KBM-7 (cell line): ENCODE data around the gene CAPZB.

Experiments used
- DNase-seq: peaks from one replicate; pipeline ENCODE4 v3.0.0-alpha.2; 2015
- in situ Hi-C: fragments of 300-500 bp; cut with MboI; formaldehyde crosslinking; loops from 2 replicates; pipeline ENCODE4 v1.14.3; 2020; ENCODE audit warnings: low sequenced_read_pairs, low pct_unique_long_range_greater_than_20kb, mixed read lengths

Gene CAPZB

GRCh38 chr1:19330449-19331135 is 154.7 kb downstream of the CAPZB start:
- in situ Hi-C loops = no loop called here
- DNase-seq = no peak

GRCh38 chr1:19329611-19330010 is 155.7 kb downstream of the CAPZB start:
- in situ Hi-C loops = no loop called here
- no peak for DNase-seq

DNA sequence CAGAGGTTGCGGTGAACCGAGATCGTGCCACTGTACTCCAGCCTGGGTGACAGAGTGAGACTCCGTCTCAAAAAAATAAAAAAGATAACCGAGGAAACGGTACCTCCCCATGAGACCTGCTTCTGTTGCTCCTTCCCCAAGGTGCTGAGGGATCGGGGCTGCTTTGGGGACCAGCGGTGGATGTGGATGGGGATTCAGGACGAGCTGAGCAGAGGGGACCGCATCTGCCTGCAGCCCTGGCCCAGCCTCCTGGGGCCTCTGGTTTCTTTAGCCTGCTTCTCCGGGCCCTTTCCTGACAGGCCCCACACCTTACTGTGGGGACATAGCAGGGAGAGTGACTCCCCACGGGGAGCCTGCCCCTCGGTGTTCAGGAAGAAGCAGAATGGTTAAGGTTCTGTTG is 156.2 kb downstream of the CAPZB start:
- no peak for DNase-seq
- in situ Hi-C loops = no loop called here

DNA sequence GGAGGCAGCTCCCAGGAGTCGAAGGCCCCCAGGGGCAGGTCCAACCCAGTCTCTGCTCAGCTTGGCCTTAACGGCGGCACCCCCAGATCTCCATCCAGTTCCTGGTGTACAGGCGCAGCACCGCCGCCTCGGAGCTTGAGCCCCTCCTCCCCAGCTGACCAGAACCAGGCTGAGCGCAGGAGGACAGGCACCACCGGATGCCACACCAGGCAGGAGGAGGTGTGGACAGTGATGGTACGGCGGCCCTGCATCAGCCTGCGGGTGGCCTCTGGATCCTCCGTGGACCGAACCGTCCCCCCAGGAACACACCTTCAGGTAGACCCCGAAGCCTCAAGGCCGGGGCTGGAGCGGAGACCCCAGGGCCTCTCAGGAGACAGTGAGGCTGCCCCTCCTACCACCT is 156.9 kb downstream of the CAPZB start:
- in situ Hi-C loops = no loop called here
- DNase-seq = no peak

DNA sequence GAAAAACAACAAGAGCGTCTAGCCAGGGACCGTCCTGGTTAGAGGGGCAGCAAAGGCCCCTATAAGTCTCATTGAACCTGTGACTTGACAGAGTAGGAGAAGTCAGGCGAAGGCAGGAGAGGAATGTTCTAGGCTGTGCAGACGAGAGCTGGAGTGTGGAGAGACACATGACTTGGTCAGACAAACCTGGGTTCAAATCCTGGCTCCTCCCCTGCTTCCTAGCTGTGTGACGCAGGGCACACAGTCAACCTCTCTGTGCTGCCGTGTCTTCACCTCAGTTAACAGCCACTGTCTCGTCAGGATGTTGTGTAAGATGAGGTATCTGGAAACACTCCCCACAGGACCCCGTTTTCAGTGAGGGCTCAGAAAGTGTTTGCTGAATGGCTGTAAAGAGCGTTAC is 157.6 kb downstream of the CAPZB start:
- no peak for DNase-seq
- in situ Hi-C loops = no loop called here

DNA sequence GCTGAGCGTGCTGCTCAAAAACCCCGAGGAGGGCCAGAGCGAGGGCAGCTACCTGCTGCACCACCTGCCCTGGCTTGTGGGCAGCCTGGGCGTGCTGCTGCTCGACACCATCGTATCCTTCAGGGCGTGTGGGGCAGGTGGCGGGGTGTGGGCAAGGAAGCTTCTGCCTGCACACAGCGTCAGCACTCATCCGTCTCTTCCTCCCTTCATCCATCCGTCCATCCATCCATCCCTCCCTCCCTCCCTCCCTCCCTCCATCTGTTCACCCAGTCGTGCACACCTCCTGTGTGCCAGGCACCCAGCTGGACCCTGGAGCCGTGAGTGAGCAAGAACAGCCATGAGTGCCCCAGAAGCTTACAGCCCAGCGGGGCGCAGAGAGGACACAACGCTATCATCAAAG is 158.0 kb downstream of the CAPZB start:
- in situ Hi-C loops = no loop called here
- DNase-seq = no peak

DNA sequence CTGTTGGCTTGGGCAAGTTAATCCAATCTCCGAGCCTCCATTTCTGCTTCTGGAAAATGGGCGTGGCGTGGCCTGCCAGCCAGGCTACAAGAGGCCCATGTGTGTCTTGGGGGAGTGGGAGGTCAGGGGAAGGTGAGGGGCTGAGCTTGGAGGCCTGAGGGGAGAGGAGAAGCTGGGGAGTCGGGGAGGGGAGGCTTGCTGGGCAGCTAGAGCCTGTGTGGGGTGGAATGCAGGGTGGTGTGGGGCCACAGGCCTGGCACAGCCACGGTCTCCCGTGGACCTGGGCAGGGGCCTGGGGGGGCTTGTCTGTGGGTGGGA is 158.6 kb downstream of the CAPZB start:
- DNase-seq = no peak
- in situ Hi-C loops = no loop called here

DNA sequence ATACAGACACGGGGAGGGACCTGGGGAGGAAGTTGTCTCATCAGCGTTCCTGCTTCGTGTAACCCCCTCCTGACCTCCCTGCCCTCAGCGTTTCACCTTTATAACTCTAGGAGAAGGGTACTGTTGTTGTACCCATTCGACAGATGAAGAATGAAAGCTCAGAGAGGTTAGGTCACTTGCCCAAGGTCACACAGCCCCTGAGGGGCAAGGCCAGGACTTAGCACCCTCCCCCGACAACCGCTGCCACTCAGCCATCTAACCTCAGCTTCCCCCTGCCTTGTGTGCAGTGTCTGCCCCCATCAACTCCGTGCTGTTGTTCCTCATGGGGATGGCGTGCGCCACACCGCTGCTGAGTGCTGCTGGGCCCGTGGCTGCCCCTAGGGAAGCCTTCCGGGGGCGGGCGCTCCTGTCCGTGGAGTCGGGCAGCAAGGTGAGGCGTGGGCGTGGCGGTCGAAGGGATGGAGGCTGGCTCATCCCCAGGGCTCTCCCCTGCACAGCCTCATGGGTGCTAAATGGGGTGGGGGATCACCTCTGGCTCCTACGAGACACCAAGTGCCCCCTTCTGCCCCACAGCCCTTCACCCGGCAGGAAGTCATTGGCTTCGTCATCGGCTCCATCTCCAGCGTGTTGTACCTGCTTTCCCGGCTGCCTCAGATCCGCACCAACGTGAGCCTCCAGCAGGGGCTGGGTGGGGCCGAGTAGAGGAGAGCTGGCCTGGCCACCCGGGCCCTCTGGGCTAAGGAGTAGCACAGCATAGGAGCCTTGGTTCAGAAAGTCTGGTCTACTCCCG is 159.2 kb downstream of the CAPZB start:
- in situ Hi-C loops = no loop called here
- DNase-seq = peak; percentile 84

- DNase-seq = no peak
Measured at GRCh38 chr1:19325368-19325957, 159.9 kb downstream of the CAPZB start.

GRCh38 chr1:19324665-19324990 is 160.7 kb downstream of the CAPZB start:
- in situ Hi-C loops = no loop called here
- no peak for DNase-seq

More at GRCh38 chr1:19325368-19325957, 159.9 kb downstream of the CAPZB start:
- in situ Hi-C loops = no loop called here

DNA sequence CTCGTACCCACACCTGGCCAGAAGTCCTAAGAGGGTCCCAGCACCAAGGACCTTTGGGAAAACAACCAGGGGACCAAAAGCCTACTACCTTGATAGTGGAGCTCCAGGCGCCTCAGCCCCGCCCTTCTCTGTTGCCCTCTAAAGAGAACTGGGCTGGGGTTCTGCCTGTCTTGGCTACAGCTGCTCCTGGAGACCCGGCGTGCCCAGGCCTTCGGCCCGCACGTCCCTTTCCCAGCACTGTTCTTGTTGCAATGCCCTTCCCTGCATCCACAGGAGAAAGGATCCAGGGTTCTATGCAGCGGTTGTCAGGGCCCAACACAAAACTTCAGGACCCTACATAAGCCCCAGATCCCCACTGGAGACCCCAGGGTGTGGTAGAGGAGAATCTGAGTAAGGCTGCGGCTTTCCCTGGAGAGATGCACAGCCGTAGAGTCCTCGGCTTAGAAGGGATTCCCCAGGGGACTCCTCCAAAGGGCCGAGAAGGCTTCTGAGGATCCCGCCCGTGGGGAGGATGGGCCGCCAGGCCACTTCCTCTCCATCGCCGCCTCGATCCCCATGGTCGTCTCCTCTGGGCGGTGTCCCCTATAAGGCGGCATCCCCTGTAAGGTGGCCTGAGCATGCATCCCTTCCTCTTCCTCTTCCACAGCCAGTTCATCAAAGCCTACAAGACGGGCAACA is 161.2 kb downstream of the CAPZB start:
- in situ Hi-C loops = no loop called here
- no peak for DNase-seq

DNA sequence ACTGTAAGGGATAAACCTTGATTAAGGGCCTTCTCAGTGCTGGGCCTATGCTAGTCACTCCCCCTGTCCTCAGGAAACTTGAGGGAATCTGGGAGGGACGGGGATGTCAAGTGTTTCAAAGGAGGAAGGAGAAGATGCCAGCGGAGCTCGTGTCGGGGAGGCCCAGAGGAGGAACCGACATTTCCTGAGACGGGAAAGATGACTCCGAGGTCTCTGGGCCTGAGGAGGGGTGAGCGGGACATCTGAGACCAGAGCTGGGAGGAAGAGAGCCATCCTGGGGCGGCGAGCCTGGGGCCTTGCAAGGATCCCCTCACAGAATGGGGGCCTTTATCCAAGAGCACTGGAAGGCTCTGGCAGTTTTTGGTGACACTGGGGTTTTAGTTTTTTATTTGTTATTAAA is 162.9 kb downstream of the CAPZB start:
- in situ Hi-C loops = no loop called here
- DNase-seq = peak; percentile 41

DNA sequence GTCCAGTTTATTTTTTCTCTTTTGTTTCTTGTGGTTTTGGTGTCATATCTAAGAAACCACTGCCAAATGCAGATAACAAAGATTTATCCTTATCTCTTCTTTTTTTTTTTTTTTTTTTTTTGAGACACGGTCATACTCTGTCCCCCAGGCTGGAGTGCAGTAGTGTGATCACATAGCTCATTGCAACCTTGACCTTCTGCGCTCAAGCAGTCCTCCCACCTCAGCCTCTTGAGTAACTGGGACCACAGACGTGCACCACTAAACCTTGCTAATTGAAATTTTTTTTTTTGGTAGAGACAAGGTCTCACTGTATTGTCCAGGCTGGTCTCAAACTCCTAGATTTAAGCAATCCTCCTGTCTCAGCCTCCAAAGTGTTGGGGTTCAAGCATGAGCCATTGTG is 164.3 kb downstream of the CAPZB start:
- no peak for DNase-seq
- in situ Hi-C loops = no loop called here

- in situ Hi-C loops = no loop called here
Measured at GRCh38 chr1:19319196-19319595, 166.1 kb downstream of the CAPZB start.

DNA sequence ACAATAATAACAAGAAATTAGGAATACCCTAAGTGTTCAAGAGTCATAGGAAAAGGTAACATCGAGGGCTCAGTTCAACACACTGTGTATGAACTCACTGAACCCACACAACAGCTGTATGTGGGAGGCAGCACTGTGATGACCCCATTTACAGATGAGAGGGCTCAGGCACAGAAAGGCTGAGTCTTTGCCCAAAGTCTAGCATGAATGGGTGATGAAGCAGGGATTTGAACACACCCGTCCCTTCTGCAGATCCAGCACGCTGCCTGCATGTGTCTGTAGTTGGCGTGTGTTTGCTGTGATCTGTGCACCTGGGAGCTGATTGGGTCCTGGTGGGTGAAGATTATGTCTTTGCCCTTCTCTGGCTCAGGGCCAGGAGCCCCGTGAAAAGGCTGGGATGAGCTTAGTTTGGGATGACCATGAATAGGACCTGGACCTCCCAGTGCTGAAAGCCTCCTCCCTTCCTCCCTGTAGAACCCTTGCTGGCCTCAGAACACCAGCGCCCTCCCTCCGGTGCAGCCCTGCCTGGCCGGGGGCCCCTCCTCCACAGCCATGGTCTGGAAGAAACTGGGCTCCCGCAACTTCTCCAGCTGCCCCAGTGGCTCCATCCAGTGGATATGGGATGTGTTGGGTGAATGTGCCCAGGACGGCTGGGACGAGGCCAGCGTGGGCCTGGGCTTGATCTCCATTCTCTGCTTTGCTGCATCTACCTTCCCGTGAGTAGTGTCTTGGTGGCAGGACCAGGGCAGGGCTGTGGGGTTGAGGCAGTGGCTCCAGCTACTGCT is 168.0 kb downstream of the CAPZB start:
- DNase-seq = no peak
- in situ Hi-C loops = no loop called here

More at GRCh38 chr1:19319196-19319595, 166.1 kb downstream of the CAPZB start:
- DNase-seq = no peak

- peak; percentile 94 for DNase-seq
- in situ Hi-C loops = no loop called here
Measured at GRCh38 chr1:19315378-19316198, 169.8 kb downstream of the CAPZB start.

DNA sequence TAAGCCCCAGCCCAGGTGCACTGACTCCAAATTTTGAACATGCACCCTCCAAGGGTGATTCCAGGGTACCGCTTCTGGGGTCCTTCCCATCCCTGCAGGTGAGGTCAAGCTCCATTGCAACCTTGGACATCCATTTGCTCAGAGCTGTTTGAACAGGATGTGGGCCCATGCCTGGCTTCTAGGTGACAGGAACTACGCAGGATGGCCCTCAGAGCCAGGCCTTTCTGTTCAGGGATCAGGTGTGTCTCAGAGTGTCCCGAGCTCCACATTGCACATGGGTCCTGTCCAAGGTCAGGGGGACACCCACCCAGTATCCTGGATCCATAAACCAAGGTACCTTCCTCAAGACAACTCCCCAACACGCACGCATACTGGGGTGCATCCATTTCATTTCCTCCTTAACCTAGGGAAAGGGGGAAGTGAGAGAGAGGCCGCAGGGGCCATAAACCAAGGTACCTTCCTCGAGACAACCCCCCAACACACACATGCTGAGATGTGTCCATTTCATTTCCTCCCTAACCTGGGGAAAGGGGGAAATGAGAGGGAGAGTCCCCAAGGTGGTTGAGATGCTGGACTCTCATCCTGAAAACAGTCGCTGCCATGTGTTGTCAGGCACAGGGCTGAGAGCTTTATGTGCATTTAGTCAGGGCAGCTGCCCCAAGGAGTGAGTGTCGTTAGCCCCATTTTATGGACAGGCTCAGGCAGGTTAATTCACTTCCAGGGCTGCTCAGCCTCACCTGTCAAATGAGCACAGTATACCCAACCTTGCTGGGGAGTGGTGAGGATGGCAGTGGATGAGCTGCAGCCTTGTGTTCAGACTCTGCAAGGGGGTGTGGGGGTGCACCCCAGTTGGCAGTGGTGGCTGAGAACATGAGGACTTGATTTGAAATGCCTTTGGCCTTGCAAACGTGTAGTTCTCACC is 171.1 kb downstream of the CAPZB start:
- in situ Hi-C loops = no loop called here

GRCh38 chr1:19313636-19313959 is 171.7 kb downstream of the CAPZB start:
- no peak for DNase-seq
- in situ Hi-C loops = no loop called here

More for the DNA sequence above, 171.1 kb downstream of the CAPZB start:
- no peak for DNase-seq
